DMS153 (cell line): ENCODE measurements around the gene CYBC1.
A peak's percentile ranks its signal among the peaks of the same experiment; 100 is the strongest.
"Not testable (repeated sequence)": the region's sequence is repeated elsewhere in the genome, so short reads cannot be mapped to it uniquely, and the experiment has no call there.

Experiments
- DNase-seq: peaks from one replicate; lab custom pipeline; 2025; lab: John Stamatoyannopoulos, UW

CYBC1 gene

DNA sequence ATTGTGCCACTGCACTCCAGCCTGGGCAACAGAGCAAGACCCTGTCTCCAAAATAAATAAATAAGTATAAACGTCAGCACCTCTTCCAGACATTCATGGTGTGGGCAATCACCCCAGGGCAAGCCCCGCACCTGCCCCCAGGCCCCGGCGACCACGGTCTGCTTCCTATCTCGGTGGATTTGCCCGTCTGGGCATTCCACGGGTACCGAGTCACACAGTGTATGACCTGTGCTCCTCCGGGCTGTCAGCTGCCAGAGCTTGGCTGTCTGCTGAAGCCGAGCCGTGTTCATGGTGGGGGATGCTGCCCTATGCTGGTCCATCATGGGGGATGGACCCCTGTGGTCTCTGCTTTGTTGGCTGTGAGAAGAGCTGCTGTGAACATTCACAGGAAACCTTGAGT lies 15.4 kb downstream of the CYBC1 start:
- DNase-seq: no peak

- no peak for DNase-seq
Measured at GRCh38 chr17:82434216-82434565, 16.4 kb downstream of the CYBC1 start.

DNA sequence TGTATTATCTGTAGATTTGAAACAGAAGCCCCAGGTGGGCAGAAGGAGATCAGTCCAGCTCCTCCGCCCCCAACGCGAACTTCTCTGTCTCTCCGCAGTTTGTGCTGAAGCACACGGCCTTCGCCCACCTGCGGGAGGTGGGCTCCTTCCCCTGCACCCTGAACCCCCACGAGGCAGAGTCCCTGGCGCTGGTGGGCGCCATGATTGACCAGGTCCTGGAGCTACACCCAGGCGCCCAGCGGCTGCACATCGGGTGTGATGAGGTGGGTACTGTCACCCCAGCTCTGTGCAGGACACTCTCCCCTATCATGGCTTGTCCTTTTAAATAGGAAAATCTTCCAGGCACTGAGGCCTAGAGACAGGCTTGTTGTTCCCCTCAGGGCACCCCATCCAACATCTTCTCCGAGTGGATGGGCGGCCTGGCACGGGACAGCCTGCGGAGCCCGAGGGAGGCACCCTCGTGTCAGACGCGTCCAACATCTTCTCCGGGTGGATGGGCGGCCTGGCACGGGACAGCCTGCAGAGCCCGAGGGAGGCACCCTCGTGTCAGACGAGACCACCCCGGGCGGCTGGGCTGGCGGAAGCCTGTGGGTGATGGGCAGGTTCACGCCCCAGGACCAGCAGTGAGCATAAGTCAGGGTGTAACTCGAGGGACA lies 16.9 kb downstream of the CYBC1 start:
- no peak for DNase-seq

- DNase-seq: no peak
Measured at GRCh38 chr17:82432017-82432416, 18.5 kb downstream of the CYBC1 start.

- DNase-seq: no peak
Measured at GRCh38 chr17:82429824-82430223, 20.7 kb downstream of the CYBC1 start.

- DNase-seq: no peak
Measured at GRCh38 chr17:82428546-82428945, 22.0 kb downstream of the CYBC1 start.

DNA sequence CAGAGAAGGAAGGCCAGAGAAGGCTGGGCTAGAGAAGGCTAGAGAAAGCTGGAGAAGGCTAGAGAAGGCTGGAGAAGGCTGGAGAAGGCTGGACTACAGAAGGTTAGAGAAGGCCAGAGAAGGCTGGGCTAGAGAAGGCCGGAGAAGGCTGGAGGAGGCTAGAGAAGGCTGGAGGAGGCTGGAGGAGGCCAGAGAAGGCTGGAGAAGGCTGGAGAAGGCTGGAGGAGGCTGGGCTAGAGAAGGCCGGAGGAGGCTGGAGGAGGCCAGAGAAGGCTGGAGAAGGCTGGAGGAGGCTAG lies 25.7 kb downstream of the CYBC1 start:
- DNase-seq: no peak

DNA sequence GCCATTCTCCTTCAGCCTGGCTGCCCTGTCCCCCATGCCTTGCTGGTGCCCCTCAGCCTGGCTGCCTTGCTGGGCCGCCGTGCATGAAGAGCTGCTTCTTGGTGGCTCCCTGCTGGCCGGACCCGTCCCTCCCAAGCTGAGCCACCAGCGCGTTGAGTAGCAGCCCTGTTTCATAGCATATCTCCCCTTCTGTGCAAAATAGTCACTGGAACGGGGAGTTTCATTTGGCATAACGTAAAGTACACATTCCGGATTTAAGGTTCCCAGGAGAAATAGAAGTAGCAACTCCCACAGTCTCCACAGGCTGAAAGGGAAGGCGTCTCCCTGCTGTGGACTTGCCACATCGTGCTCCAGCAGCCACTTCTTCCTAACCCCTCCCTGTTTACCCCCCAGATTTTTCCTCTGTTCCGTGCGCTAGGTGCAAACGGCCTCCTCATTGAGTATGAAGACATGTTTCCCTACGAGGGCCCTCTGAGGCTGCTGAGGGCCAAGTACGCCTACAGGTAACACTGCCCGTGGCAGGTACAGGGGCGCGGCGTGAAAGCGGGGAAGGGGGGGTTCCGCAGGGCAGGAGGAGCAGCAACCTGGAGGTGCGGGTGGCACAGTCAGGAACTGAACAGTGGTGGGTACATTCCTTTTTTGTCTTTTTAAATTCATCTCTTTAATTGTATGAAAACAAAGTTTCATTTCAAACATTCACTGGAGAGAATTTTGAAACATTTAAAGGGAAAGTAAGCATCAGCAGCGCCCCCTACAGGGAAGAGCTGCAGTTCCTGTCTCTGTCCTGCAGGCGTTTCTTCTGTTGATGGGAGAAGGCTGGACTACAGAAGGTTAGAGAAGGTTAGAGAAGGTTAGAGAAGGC lies 26.3 kb downstream of the CYBC1 start:
- no peak for DNase-seq

DNA sequence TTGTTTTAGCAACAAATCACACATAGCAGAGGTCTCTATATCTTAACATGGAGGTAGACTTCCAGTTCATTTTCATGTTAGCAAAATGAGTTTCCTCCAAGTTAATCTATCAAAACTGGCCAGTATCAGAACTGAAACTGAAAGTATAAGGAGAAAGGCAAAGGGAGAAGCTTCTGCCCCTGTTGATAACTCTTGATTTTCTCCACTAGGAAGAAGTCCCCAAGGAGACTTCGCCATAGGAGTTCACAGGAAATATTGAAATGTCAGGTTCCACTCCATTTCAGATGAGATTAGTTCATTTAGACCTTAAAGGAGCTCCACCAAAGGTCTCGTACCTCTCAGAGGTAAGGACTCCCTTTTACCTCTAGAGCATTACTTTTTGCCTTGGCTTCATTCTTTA lies 31.0 kb downstream of the CYBC1 start:
- no peak for DNase-seq

DNA sequence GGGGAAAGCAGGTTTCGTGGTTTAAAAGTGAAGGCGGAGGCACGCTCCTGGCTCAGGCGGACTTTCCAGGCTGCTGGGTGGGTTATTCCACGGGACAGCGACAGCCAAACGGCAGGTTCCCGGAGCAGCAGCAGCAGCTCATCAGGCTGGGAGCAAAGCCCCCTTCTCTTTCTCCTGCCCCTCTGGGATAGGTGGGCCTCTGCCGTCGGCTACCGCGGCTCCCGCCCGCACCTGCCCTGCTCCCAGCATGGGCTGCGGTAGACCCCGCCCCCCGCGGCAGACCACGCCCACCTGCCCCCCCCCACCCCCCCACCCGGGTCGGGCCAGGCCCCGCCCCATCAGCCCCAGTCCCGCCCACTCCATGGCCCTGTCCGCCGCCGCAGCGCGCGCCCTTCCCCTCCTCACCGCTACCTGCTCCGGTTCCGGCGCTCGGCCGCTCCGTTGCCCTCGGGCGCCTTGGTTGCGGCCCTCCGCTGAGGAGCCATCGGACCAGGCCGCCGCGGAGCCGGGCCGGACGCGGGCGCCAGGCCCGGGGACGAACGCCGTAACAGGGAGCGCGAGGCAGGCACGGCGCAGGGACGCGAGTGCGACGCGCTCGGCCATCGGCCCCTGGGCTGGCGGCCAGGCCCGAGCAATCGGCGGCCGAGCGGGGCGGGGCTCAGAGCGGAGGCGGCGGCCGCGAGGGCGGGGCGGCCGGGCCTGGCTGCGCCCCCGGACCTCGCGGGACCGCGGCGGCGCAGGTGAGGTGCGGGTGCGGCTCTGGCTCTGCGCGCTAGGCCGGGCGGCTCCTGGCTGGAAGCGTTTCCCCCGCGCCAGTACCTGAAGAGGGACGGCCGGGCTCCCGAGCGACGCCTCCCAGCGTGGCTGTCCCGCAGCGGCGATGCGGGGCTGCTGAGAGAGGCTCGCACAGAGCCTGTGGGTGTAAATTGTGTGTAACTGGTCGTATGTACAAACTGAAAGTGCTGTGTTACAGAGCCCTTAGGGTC lies 32.3 kb downstream of the CYBC1 start, which contains the start of the genes HEXD and OGFOD3:
Gene HEXD, plus strand, starts transcription at position 347 of the 986 bp plus-strand sequence. CDS start 1,453 bp downstream, outside the sequence.
Gene OGFOD3, minus strand, starts transcription at position 586 of the 986 bp plus-strand sequence. Its CDS starts 101 bp downstream, at position 485.
- DNase-seq: peak; percentile 41

DNA sequence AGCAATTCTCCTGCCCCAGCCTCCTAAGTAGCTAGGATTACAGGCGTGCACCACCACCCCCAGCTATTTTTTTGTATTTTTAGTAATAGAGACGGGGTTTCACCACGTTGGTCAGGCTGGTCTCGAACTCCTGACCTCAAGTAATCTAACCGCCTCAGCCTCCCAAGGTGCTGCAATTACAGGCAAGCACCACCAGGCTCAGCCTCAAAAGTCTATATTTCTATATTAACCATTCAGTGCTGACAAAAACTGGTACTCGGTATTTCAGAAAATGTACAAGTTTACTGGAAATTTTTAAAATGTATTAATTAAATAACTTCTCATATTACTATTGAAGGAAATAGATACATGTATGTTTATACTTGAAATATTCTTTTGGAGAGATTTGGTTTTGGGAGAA lies 33.8 kb downstream of the CYBC1 start:
- DNase-seq: no peak

GRCh38 chr17:82416264-82416663 lies 34.3 kb downstream of the CYBC1 start:
- DNase-seq: no peak

DNA sequence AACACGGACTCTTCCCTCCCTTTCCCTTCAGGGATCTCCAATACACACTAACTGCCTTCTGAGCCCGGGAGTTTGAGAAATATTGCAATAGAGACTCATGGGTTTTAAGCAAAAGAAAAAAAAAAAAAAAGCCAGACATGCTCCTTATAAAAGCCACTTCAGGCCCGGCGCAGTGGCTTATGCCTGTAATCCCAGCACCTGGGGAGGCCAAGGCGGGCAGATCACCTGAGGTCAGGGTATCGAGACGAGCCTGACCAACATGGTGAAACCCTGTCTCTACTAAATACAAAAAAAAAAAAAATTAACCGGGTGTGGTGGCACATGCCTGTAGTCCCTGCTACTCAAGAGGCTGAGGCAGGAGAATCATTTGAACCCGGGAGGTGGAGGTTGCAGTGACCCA lies 34.8 kb downstream of the CYBC1 start:
- DNase-seq: no peak

DNA sequence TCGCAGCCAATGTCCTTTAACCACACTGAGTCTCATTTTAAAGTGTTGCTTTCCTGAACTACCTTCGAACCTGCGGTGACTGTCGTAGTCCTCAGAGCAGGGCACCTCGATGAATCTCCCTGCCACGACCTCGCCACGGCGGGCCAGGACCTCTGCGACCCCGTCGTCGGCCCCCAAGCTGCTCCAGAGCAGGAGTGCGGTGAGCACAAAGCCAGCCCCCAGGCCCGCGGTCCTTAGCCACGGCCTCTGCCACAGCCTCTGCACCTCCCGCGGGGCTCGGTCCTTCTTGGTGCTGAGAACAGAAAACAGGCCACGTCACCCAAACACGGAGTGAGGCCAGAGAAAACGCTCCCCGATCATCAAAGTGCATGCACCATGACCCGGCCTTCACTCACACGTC lies 35.2 kb downstream of the CYBC1 start:
- no peak for DNase-seq

DNA sequence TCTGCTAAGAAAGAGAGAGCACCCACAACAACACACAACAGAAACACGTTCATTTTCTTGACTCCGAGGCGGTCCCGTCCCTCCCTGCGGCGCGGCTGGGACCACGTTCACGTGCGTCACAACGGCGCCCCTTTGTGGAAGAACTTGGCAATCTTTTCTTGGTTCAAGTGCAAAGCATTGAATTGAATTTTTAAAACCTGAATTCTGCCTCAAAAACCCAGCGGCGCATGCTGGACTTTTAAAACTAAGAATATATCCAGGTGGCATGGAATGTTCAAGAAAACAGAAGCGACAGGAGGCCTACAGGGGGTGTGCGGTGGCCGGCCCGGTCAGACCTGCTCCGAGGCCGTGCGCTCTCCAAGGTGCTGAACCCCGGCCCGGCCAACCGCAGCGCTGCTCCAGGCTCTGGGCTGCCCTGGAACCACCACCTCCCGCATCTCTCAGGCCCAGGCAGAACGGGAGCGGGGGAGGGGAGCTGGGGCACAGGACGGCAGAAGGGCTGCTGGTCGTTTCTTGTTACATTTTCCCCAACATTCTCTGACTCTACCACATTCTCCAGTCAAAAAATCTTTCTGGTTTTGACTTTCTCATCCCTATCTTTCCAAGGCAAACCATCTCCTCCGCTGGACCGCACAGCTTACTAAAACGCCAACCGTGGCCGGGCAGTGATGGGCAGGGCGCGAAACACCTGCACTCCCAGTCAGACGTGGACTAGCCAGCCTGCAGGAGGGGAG lies 35.8 kb downstream of the CYBC1 start:
- DNase-seq: no peak

DNA sequence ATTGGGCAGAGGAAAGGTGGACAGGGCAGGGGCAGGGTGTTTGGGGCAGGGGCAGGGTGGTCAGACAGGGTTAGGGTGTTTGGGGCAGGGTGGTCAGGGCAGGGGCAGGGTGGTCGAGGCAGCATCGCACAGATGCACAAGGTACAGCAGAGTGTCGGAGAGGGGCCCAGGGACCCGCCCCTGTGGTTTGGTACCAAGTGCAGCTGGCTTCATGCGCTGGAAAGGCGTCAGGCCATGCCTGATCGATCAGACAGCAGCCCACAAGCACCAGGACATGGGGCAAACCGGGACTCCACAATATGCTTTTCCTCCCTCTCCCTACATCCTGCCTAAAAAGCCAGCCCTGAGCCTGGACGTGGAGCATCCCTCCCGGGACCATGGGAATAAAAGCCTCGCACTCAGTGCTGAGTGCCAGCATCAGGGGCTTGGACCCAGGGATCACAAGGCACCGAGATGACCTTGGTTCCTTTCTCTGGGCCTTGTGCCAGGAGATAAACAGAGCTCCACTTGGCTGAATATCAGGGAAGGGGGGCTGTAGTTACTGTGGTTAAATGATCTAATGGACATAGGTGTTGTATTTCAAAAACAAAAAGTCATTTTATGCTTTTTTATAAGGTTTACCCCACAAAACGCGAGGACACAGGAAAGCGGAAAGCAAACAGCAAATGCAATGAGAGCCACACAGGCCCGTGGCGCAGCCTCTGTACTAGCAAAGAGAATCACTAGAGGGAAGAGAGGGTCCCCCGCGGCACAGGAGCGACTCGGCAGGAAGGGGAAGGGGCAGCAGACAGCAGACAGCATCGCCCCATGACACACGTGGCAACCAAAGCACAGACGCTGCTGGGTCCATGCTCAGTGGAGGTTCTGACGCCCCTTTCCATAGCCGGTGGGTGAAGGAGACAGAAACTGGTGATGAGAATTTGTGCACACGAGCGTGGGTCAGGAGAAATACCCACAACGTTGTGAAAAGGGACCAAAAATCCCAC lies 37.7 kb downstream of the CYBC1 start:
- DNase-seq: peak; percentile 44

DNA sequence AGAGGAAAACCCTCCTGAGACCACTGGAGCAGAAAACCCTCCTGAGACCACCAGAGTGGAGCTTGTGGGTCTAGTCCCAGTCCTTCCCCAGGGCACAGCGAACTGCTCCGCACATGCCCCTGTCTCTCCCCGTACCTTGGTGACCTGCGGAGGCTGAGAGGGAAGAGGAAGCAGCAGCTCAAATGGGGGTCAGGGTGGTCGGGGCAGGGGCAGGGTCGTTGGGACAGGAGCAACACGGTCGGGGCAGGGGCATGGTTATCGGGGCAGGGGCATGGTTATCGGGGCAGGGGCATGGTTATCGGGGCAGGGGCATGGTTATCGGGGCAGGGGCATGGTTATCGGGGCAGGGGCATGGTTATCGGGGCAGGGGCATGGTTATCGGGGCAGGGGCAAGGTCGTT lies 38.5 kb downstream of the CYBC1 start:
- DNase-seq: not testable (repeated sequence)

GRCh38 chr17:82411396-82412053 lies 39.0 kb downstream of the CYBC1 start:
- no peak for DNase-seq

- DNase-seq: no peak
Measured at GRCh38 chr17:82410014-82410716, 40.4 kb downstream of the CYBC1 start.
